Muscle of back (tissue), 11 donors: Measurements from ENCODE around the gene GRIN2C. TPM values are rescaled to one million over a fixed set of nuclear protein-coding genes. Genes with fewer than 3 reads are reported as not detected.
A peak's percentile ranks its signal among the peaks of the same experiment; 100 is the strongest.

ENCODE experiments used
- DNase-seq, 3 donors: peaks; one replicate each; pipeline versions ENCODE4 v3.0.0 to v3.0.0-alpha.2; 2013
- polyA plus RNA-seq, 10 donors: library from polyadenylated mRNA; unstranded; fragments of 120-200 nt; gene quantifications; one replicate each; pipeline ENCODE4 v1.2.1, GENCODE V29; 2013; ENCODE audit not compliant: insufficient read length in 10 of 10

The GRIN2C gene
- polyA plus RNA-seq, 10 donors: 0.60 to 1.8 (median 0.99) TPM

- DNase-seq: no peak
These were observed 10.9 kb downstream of the GRIN2C start for GRCh38 chr17:74848656-74849399.

DNA sequence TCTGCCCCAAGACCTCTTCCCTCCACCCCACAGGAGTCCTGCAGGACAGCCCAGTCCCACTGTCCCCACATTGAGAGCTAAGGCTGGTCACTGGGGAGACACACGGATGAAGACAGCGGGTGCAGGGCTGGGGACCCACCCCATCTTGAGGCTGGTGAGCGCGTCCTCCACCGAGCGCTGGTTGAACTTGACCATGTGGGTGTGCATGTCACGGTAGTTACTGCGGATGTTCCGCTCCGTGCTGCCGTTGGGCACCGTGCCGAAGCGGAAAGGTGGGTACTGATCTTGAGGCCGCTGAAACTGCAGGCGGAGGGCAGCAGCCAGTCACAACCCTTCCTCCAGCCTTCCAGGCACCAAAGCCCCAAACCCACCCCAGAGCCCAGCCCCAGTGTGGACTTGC lies 13.1 kb downstream of the GRIN2C start:
- DNase-seq: no peak

GRCh38 chr17:74843352-74843627 lies 16.4 kb downstream of the GRIN2C start:
- DNase-seq: no peak

DNA sequence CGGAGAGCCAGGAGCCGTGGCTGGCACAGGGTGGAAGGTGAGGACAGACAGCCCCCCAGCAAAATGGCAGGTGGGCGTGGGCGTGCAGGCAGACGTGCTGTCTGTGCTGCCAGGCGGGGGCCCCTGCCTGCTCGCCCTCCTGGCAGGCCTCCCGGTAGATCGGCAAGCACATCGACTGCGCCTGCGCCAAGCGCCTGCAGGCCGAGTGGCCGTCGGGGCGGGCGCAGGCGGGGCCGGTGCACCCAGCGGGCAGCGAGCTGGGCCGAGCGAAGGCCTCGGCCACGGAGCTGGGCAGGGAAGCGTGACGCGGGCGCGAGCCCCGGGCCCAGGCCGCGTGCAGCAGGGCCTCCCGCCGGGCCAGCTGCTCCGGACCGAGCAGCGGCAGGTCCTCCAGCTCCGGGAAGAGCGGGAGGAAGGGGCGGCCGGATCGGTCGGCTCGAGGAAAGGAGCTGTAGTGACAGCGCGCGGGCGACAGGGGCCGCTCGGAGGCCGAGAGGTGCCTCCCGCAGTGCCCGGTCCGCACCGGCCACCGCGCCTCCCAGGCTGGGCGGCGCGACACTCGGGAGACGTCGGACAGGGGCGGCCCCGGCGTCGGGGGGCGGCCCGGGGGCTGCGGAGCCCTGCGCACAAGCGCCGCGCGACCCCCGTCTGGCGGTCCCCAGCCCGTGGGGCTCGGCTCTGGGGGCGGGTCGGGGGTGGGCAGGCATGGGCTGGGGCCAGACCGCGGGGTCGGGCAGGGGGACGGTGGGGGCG lies 16.9 kb downstream of the GRIN2C start:
- peak; percentile 41 to 89 (median 62) for DNase-seq

GRCh38 chr17:74842146-74842598 lies 17.5 kb downstream of the GRIN2C start:
- DNase-seq: peak in 1 of 3 donors; percentile 56

GRCh38 chr17:74840989-74841666 lies 18.6 kb downstream of the GRIN2C start:
- DNase-seq: peak; percentile 52 to 89 (median 80)

- peak; percentile 32 to 85 (median 64) for DNase-seq
These were observed 19.5 kb downstream of the GRIN2C start for GRCh38 chr17:74839990-74840852.

DNA sequence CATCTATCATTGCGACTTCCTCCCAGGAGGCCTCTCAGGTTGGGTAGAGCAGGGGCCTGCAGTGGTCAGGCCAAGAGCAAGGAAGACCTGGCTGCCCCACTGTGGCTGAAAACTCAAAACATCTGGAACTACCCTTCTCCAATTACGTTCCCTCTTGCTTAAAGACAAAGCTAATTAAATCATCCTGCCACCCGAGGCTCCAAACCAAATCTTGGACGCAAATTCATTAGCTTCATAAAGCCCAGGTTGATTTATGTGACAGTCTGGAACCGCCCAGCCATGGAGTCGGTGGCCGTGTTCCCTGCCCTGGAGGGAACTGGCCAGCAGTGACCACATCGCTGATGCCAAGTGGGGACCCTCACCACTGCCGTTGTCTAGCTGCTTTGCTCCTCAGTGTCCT lies 21.4 kb downstream of the GRIN2C start:
- DNase-seq: no peak

DNA sequence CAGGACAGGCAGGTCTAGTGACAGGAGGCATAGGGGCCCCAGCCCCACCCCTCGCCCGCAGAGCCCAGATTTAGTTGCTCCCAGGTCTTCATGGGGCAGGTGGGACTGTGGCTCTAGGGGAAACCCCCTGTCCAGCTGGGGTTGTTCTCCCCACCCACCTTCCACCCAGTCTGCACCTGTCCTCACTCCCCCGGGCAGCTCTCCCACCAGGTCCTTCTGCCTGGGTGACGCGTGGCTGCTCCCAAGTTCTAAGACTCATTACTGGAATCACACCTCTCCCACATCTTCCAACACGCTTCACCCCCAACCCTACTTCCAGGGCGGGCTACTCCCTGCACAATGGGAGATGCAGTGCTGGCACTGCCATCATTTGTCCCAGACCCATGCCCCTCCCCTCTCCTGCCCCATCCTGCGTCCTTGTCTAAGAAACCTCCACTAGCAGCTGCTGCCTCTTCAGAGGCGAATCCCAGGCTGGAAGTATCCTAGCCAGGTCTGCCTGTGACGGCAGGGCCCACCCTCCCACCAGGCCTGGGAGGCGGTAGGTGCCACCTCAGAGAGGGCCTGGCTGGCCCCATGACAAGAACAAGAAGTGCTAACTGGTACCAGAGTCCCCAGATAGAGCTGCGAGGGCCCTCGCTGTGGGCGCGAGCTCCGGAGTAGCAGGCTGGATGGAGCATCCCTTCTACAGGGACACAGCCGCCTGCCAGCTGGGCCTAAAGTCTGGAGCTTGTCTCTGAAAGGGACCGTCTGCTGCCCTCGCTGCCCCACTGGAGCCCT lies 22.8 kb downstream of the GRIN2C start:
- DNase-seq: no peak

DNA sequence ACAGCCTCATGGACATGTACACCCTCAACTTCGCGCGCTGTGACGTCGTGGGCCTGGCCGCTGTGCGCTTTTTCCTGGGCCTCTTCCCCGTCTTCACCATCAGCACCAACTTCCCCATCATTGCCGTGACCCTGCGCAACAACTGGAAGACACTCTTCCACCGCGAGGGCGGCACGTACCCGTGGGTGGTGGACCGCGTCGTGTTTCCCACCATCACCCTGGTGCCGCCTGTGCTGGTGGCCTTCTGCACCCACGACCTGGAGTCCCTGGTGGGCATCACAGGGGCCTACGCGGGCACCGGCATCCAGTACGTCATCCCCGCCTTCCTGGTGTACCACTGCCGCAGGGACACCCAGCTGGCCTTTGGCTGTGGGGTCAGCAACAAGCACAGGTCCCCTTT lies 23.5 kb downstream of the GRIN2C start:
- DNase-seq: no peak

GRCh38 chr17:74833501-74834377 lies 25.9 kb downstream of the GRIN2C start:
- DNase-seq: no peak

DNA sequence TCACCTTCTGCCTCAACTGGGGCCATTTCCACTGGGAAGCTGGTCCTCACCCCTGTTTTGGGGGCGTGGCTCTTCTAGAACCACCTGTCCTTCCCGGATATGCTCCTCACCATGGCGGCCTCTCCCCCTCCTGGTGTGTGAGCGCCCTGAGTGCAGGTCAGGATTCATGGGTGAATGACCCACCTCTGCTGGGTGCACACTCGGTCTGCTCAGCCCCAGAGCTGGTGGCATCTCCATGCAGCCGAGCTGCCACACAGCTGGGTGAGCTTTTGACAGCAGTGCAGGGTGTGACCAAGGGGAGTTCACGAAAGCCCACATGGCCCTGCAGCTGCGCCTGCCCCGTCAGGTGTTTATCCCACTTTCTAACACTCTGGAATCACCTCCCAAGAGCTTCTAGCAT lies 27.3 kb downstream of the GRIN2C start:
- DNase-seq: no peak

DNA sequence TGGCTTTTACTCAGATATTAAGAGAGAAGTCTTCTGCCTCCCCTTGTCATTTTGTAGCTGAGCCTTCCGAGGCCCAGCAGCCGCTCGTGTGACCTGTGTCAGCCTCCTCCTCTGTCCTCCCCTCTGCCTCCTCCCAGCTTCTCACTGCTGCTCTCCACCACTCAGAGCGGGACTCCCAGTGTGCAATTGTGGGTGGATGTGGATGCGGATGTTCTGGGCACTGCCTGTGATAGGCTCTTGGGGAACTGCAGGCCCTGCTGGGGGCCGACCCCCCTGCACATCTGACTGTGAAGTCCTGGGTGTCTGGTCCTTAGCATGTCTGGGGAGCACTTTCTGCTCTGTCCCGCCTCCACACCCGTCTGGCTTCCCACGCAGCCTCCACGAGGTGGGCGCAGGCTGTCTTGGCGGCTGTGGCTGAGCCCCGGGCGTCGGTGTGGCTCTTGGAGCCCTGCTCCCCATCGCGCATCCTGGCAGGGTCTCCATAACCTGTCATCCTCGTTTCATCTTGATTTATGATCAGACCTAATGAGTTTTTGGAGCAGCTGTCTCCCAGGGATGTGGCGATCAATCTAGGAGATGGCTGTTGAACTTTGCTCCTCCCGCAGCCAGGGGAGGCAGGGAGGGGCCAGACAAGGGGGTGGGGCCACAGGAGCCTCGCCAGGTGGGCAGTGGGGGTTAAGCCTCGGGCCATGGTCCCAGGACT lies 28.1 kb downstream of the GRIN2C start:
- DNase-seq: no peak

DNA sequence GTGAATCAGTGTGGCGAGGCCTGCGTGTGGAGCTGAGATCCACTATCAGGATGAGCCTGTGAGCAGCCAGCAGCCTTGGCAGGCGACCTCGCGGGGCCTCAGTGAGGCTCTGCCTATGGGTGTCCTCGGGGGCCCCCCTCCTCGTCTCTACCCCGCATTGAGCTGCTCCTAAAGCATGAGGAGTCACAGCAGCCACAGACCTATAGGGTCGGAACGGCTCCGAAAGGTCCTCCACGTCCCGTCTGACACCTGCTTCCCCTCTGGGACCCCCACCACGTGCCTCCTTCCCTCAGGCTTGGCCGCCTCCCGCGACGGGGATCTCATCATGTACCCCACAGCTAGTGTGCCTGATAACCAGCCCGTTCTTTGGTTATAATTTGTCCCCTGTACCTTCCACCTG lies 28.8 kb downstream of the GRIN2C start:
- DNase-seq: no peak

- DNase-seq: no peak
These were observed 31.9 kb downstream of the GRIN2C start for GRCh38 chr17:74827800-74828199.

DNA sequence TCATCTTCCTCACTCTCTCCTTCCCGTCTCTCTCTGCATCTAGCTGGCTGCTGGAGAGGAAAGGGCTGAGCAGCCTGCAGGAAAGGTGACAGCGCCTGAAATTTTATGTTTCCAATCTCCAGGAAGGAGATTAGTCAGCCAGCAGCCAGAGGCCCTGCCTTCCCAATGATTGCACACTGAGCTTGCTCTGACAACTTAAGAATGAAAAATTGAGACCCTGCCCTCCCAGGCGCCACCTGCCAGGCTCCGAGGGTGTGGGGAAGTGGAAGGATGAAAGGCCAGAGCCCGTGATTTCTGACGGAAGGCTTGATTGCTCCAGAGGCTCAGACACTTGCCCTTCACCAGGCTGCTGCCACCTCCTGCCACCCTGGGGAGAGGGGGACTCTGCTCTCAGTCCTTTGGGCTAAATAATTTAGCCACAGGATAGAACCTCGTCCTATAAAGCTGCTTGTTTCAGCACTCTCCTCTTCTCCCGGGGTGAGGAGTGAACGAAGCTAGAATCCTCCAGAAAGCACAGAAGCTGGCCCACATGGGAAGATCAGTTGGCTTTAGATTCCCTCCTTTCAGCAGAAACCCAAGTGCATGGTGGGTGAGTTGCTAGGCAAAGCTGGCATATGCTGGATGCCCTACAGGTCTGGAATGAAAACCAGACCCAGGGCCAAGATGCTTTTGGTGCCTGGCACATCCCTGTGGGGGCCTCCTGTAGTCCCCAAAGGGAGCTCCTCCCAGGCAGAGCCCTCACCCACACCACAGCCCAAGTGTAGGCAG lies 33.5 kb downstream of the GRIN2C start:
- no peak for DNase-seq

- DNase-seq: no peak
These were observed 34.6 kb downstream of the GRIN2C start for GRCh38 chr17:74824961-74825627.

DNA sequence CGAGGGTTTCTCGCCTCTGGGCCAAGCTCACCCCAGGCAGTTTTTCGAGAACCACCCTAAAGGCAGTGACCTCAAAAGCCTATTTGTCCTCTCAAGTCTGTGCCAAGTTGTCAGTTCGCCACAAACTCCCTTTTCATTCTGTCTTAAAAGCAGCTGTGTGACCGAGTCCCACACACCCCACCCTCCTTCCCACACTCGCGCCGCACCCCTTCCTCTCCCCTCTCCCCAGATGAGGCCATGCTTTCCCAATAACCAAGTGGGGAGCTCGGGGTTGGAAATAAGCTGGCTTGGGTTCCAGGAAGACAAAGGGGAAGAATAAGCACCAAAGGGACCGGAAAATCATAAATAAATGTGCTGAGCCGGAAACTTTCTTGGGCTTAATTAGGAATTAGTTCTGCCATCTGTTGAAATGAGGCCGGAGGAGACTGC lies 36.7 kb downstream of the GRIN2C start:
- peak in 2 of 3 donors; percentile 47 to 70 for DNase-seq
